ENCODE data around the gene RNASE8.
"Not testable (repeated sequence)": the region's sequence is repeated elsewhere in the genome, so short reads cannot be mapped to it uniquely, and the experiment has no call there.

Gene RNASE8

GRCh38 chr14:21030531-21030930 lies 27.1 kb upstream of the RNASE8 start:
- DNase-seq (ENCODE audit: low read depth): no peak

- no peak for DNase-seq (ENCODE audit: low read depth)
These were observed 25.1 kb upstream of the RNASE8 start for GRCh38 chr14:21032326-21033132.

DNA sequence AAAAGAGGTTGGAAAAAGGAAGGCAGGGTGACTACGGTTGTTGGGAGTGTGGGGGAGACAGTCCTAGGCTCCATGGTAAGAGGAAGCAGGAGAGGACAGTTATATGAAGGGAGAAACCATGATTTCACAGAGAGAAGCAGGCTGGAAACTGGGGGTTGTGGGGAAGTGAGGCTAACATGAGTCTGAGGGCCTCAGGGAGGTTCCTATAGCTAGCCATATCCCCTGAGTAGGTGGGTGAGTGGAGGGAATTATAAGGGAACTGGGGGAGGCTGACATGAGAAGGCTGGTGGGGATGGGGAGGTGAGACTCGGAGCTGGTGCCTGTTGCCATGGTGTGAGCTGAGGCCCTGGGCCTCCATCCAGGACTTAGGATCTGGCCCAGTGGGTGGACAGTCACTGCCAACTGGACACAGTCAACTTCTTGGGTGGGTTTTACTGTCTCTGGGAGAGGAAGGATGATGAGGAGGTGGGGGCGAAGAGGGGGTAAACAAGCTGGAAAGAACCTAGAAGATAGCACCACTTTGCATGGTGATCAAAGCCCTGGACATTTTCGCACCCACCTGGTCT lies 24.4 kb upstream of the RNASE8 start:
- DNase-seq (ENCODE audit: low read depth): no peak

DNA sequence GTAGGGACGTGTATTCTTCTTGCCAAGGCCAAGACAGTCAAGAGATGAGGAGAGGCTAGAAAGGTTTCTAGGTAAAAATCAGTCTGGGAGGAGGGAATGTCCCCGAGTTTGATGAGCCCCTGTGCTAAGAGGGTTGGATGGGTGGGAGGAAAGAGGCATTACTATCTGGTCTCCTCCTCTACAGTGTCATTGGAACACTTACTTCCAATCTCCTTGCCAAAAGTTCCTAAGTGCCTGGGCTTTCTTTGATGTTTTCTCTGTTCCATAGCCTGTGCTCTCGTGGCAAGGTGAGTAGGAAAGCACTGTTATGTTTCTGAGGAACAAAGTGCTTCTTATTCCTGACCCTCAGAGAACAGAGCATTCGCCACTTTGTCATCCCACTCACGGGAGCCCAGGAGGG lies 22.9 kb upstream of the RNASE8 start, which contains the start of gene RNASE13:
TSS of gene RNASE13 (minus strand) at position 101 of the 400 bp plus-strand sequence. CDS start 519 bp downstream, outside the sequence.
- DNase-seq (ENCODE audit: low read depth): no peak

DNA sequence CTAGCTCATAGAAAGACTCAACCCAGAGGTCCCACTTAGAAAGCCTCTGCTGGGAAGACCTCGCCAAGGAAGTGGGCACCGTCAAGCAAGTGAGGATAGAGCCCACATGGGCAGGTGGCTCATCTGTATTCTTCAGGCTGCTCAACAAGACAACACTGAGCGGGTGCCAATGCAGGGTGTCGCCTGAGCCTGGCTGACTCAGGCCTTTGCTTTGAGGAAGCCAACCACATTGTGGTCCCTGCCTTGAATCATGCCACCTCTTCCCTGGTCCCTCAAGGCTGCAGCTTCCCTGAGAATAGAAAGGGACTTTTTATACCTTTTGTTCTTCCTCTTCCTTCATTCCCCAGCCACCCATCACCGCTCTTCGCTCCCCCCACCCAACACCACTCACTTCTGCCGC lies 20.9 kb upstream of the RNASE8 start:
- no peak for DNase-seq (ENCODE audit: low read depth)

GRCh38 chr14:21037156-21037555 lies 20.5 kb upstream of the RNASE8 start:
- DNase-seq (ENCODE audit: low read depth): no peak

DNA sequence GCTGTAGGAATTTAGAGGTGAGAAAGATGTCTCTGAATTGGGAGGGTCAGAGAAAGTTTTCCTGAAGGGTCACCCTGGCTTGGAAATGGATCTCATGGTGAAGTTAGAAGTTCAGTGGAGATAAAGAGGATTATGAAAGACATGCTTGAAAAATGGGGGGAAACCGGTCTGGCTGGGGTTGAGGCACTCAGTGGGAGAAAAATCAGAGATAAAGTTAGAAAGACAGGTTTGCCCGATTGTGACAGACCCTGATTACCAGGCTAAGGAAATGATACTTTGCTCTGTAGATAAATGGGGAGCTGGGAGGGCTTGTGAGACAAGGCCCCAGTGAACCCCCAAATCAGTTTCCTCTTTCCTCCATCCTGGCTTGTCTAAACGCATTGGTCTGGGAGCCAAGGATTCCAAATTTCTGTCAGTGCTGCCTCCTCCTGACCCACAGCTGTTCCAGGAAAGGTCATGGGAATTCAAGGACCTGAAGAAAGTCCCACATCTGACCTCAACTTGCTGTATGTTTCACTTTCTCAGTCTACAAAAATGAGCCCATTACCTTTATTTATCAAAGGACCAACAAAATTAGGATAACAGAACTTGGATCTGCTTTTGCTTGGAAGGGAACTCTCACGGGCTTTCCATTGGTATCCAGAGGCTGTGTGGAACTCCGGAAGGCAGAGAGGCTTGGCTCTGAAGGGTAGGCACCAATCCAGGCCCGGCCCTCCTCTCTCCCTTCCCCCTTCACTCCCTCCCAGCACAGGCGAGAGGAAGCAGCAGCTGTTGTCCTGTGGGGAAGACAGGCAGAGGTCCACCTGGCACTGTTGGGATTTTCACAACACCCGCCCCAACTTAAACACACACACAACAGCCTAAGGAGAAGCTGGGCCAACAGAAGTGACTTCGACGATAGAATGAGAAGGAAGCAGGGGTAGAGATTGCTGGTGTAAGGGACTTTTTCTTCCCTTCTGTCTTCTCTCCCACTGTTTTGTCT lies 18.9 kb upstream of the RNASE8 start:
- no peak for DNase-seq (ENCODE audit: low read depth)

DNA sequence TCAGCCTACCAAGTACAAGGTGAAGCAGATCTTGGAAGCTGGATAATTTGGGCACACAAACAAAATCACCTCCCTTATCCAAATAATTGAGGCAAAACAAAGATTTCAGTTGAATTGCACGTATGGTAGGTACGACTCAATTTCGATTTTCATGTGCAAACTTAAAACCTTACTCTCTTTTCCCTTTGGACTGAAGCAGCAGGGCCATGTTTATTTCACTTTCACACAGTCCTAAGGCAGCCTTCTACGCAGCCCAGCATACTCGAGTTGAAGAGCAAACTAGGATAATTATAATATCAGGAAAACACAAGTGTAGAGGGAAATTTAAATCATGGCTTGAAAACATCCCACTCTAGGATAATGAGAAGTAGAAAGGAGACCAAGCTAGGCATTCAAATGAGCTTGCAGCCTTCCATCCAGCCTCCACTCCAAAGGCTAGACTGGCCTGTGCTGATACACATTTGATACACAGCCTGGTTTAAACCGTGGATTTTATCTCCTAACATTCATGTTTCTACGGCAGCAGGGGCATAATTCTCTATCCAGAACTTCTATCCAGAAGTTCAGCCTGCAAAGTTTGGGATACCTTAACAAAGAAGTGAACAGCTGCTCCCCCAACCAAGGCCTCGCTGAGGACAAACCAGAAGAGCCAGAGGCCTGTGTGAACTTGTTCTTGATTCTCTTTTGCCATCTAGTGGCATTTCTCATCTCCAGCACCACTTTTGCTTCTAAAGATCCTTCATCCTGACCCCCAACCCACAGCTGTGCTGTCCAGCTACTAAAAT lies 17.8 kb upstream of the RNASE8 start:
- peak; percentile 23 for DNase-seq (ENCODE audit: low read depth)

- no peak for DNase-seq (ENCODE audit: low read depth)
These were observed 17.2 kb upstream of the RNASE8 start for GRCh38 chr14:21040370-21040925.

DNA sequence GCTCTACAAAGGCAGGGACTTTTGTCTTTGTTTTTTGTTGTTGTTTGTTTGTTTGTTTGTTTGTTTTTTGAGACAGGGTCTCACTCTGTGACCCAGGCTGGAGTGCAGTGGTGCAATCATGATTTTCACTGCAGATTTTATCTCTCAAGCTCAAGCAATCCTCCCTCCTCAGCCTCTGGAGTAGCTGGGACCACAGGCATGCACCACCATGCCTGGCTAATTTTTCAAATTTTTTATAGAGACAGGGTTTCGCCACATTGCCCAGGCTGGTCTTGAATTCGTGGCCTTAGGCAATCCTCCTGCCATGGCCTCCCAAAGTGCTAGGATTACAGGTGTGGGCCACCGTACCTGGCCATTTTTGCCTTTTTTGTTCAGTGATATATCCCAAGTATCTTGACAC lies 16.7 kb upstream of the RNASE8 start:
- DNase-seq (ENCODE audit: low read depth): not testable (repeated sequence)

GRCh38 chr14:21041676-21042433 lies 15.8 kb upstream of the RNASE8 start, which contains the start of gene RNASE7:
RNASE7 (plus strand) TSS chr14:21042362; CDS start chr14:21042993, 631 bp downstream.
- DNase-seq (ENCODE audit: low read depth): no peak

- DNase-seq (ENCODE audit: low read depth): no peak
These were observed 14.7 kb upstream of the RNASE8 start for GRCh38 chr14:21042918-21043317.

DNA sequence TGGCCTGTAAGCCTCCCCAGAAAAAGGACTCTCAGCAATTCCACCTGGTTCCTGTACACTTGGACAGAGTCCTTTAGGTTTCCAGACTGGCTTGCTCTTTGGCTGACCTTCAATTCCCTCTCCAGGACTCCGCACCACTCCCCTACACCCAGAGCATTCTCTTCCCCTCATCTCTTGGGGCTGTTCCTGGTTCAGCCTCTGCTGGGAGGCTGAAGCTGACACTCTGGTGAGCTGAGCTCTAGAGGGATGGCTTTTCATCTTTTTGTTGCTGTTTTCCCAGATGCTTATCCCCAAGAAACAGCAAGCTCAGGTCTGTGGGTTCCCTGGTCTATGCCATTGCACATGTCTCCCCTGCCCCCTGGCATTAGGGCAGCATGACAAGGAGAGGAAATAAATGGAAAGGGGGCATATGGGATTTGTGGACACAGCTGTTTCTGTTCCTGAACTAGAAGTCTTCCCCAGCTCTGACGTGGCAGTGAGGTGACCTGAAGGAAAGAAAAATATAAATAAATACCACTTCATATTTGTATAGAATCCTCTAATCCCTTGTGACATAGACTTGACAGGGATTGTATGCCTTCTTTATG lies 14.1 kb upstream of the RNASE8 start:
- DNase-seq (ENCODE audit: low read depth): no peak

- DNase-seq (ENCODE audit: low read depth): no peak
These were observed 13.5 kb upstream of the RNASE8 start for GRCh38 chr14:21043974-21044618.

- peak; percentile 88 for DNase-seq (ENCODE audit: low read depth)
These were observed 10.2 kb upstream of the RNASE8 start for GRCh38 chr14:21047378-21047781.

GRCh38 chr14:21048638-21049037 lies 9.0 kb upstream of the RNASE8 start:
- no peak for DNase-seq (ENCODE audit: low read depth)

GRCh38 chr14:21049271-21049673 lies 8.3 kb upstream of the RNASE8 start:
- no peak for DNase-seq (ENCODE audit: low read depth)

DNA sequence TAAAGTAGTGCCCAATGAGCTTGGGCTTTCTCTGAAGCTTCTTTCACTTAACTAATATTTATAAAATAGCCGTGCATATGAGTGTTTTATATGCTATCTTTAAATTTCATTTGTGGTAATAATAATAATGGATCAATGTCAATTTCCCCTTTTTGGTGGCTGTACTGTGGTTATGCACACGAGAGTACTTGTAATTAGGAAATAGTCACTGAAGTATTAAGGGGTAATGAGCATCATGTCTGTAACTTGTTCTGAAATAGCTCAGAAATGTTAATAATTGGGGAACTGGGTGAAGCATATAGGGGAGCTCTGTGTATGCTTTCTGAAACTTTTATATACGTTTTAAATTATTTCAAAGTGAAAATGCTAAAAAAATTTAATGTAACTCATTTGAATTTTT lies 7.0 kb upstream of the RNASE8 start:
- DNase-seq (ENCODE audit: low read depth): no peak
